ENCODE measurements around the gene UQCC3. TPM values are rescaled to one million over a fixed set of nuclear protein-coding genes. Genes with fewer than 3 reads are reported as not detected.

UQCC3 gene
- total and polyA plus RNA-seq, 2 of the 13 experiments (the other 11 are each of a cell fraction or from before 2014, with no cell fraction given), result 7.7 to 16.0 TPM

DNA sequence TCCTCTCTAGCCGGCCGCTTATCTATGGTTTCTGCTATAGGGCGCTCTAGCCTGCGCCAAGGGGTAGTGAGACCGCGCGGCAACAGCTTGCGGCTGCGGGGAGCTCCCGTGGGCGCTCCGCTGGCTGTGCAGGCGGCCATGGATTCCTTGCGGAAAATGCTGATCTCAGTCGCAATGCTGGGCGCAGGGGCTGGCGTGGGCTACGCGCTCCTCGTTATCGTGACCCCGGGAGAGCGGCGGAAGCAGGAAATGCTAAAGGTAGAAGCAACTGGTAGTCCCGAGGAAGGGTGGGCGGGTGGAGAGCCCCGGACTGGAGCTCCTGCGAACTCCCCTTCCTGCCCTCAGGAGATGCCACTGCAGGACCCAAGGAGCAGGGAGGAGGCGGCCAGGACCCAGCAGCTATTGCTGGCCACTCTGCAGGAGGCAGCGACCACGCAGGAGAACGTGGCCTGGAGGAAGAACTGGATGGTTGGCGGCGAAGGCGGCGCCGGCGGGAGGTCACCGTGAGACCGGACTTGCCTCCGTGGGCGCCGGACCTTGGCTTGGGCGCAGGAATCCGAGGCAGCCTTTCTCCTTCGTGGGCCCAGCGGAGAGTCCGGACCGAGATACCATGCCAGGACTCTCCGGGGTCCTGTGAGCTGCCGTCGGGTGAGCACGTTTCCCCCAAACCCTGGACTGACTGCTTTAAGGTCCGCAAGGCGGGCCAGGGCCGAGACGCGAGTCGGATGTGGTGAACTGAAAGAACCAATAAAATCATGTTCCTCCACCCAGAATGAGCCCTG lies at the start of gene UQCC3, which contains the start of gene LBHD1 (continued):
- TF ChIP-seq DMAP1 (CRISPR knock-in tag; IDR thresholded peaks at IDR 0.05) (peak; percentile 80), ZMYM3 (CRISPR knock-in tag; IDR thresholded peaks at IDR 0.05) (0 out of 2 replicates have a peak, but pooled peaks have one; percentile 29), JUND (CRISPR knock-in tag; IDR thresholded peaks at IDR 0.05) (no peak), MBNL3 (CRISPR knock-in tag; conservative IDR thresholded peaks at IDR 0.05) (no peak), ZNF460 (CRISPR knock-in tag; IDR thresholded peaks at IDR 0.05; ENCODE audit: borderline replicate concordance) (no peak; the same call in 1 of the 2 replicates), ZNF660 (CRISPR knock-in tag; IDR thresholded peaks at IDR 0.05; ENCODE audit: borderline replicate concordance, low read depth) (no peak), ZBTB49 (CRISPR knock-in tag; IDR thresholded peaks at IDR 0.05; ENCODE audit: borderline replicate concordance) (no peak), RXRA (CRISPR knock-in tag; IDR thresholded peaks at IDR 0.05) (peak; percentile 73), ELF1 (CRISPR knock-in tag; IDR thresholded peaks at IDR 0.05) (peak; percentile 83), SPEN (CRISPR knock-in tag; IDR thresholded peaks at IDR 0.05; ENCODE audit: low read depth) (peak; percentile 92), RNF2 (conservative IDR thresholded peaks at IDR 0.05; ENCODE audit: low read depth) (no peak), NCOR1 (IDR thresholded peaks at IDR 0.05; ENCODE audit: borderline replicate concordance, low read length) (no peak), EP300 (IDR thresholded peaks at IDR 0.05; ENCODE audit: low read depth in 2 of 2, low read length in 2 of 2) (peak in 1 of 2 experiments; percentile 21; a peak in 1 of 4 replicates), EP300 (CRISPR knock-in tag; IDR thresholded peaks at IDR 0.05; ENCODE audit: borderline replicate concordance) (no peak), STAG1 (CRISPR knock-in tag; IDR thresholded peaks at IDR 0.05) (0 out of 2 replicates have a peak, but pooled peaks have one; percentile 4), TGIF2 (CRISPR knock-in tag; IDR thresholded peaks at IDR 0.05) (0 out of 2 replicates have a peak, but pooled peaks have one; percentile 12), REST (IDR thresholded peaks at IDR 0.05; ENCODE audit: borderline replicate concordance in 1 of 2, low read depth in 1 of 2, low read length in 2 of 2) (no peak), ZNF737 (CRISPR knock-in tag; IDR thresholded peaks at IDR 0.05; ENCODE audit: borderline replicate concordance) (no peak), ZBTB25 (CRISPR knock-in tag; IDR thresholded peaks at IDR 0.05) (peak; percentile 36; the same call in 1 of the 2 replicates), GATAD2A (CRISPR knock-in tag; IDR thresholded peaks at IDR 0.05) (0 out of 2 replicates have a peak, but pooled peaks have one; percentile 34), POLR2A (IDR thresholded peaks at IDR 0.05; ENCODE audit: insufficient read depth in 1 of 2, low read depth in 2 of 2, low read length in 2 of 2) (peak; percentile 80 to 82)
- TF ChIP-seq, protein P1, sequence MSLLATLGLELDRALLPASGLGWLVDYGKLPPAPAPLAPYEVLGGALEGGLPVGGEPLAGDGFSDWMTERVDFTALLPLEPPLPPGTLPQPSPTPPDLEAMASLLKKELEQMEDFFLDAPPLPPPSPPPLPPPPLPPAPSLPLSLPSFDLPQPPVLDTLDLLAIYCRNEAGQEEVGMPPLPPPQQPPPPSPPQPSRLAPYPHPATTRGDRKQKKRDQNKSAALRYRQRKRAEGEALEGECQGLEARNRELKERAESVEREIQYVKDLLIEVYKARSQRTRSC (CRISPR knock-in tag; IDR thresholded peaks at IDR 0.05; ENCODE audit: low read depth), result no peak
